WTC11 (cell line): Measurements from ENCODE around the gene AP4M1. TPM values are rescaled to one million over a fixed set of nuclear protein-coding genes. Genes with fewer than 3 reads are reported as not detected.

Experiments used
- CREM ChIP-seq: sonication (generic); formaldehyde crosslinking; IDR thresholded peaks from 2 replicates; pipeline ENCODE4 v1.8.1; 2022; ENCODE audit warnings: mild to moderate bottlenecking, missing genetic modification reagents, moderate library complexity
- EMX1 ChIP-seq: fragments of 250-450 bp; sonication (Bioruptor Pico); IDR thresholded peaks from 2 replicates; pipeline ENCODE4 v1.8.0; 2021; ENCODE audit warnings: mild to moderate bottlenecking
- FOXK1 ChIP-seq: sonication (generic); formaldehyde crosslinking; IDR thresholded peaks from 2 replicates; pipeline ENCODE4 v1.8.0; 2022; ENCODE audit warnings: mild to moderate bottlenecking, moderate library complexity, missing genetic modification reagents
- HMGA2 ChIP-seq: fragments of 250-450 bp; sonication (Bioruptor Pico); IDR thresholded peaks from 2 replicates; pipeline ENCODE4 v1.4.0; 2021; ENCODE audit warnings: mild to moderate bottlenecking, moderate library complexity
- IRF2 ChIP-seq: sonication (generic); formaldehyde crosslinking; IDR thresholded peaks from 2 replicates; pipeline ENCODE4 v1.8.0; 2022; ENCODE audit warnings: low read depth, missing genetic modification reagents, borderline replicate concordance
- JAZF1 ChIP-seq: fragments of 250-450 bp; sonication (Bioruptor Pico); IDR thresholded peaks from 2 replicates; pipeline ENCODE4 v1.9.0; 2021; ENCODE audit warnings: moderate library complexity, mild to moderate bottlenecking, inconsistent platforms
- MYBL2 ChIP-seq: sonication (generic); formaldehyde crosslinking; IDR thresholded peaks from 2 replicates; pipeline ENCODE4 v1.8.1; 2023; ENCODE audit warnings: mild to moderate bottlenecking, moderate library complexity, missing genetic modification reagents
- SOX15 ChIP-seq: fragments of 250-450 bp; sonication (Bioruptor Pico); IDR thresholded peaks from 2 replicates; pipeline ENCODE4 v1.9.0; 2021; ENCODE audit warnings: mild to moderate bottlenecking
- TP53 ChIP-seq: sonication (generic); formaldehyde crosslinking; IDR thresholded peaks from 2 replicates; pipeline ENCODE4 v1.8.1; 2023; ENCODE audit warnings: mild to moderate bottlenecking, missing genetic modification reagents
- USF1 ChIP-seq: sonication (generic); formaldehyde crosslinking; IDR thresholded peaks from 2 replicates; pipeline ENCODE4 v1.8.0; 2022; ENCODE audit warnings: mild to moderate bottlenecking, missing genetic modification reagents
- ZBTB21 ChIP-seq: sonication (generic); formaldehyde crosslinking; IDR thresholded peaks from 2 replicates; pipeline ENCODE4 v1.8.1; 2023; ENCODE audit warnings: mild to moderate bottlenecking, missing genetic modification reagents, borderline replicate concordance
- ZNF263 ChIP-seq: sonication (generic); formaldehyde crosslinking; IDR thresholded peaks from 2 replicates; pipeline ENCODE4 v1.8.1; 2022; ENCODE audit warnings: low read depth, mild to moderate bottlenecking, moderate library complexity, missing genetic modification reagents
- ZNF317 ChIP-seq: sonication (generic); formaldehyde crosslinking; IDR thresholded peaks from 2 replicates; pipeline ENCODE4 v1.8.1; 2023; ENCODE audit warnings: low read depth, mild to moderate bottlenecking, moderate library complexity, missing genetic modification reagents, borderline replicate concordance
- total RNA-seq: library from RNA; stranded (reverse); gene quantifications from 3 replicates; pipeline ENCODE4 v1.2.3, GENCODE V29; 2021
- TF ChIP-seq, protein P1 (sequence below): sonication (generic); formaldehyde crosslinking; IDR thresholded peaks from 2 replicates; pipeline ENCODE4 v1.8.0; 2022; ENCODE audit warnings: missing genetic modification reagents
- TF ChIP-seq, protein P2 (sequence below): sonication (generic); formaldehyde crosslinking; IDR thresholded peaks from 2 replicates; pipeline ENCODE4 v1.8.1; 2022; ENCODE audit warnings: low read depth, mild to moderate bottlenecking, moderate library complexity, missing genetic modification reagents, borderline replicate concordance
- TF ChIP-seq, protein P3 (sequence below): fragments of 250-450 bp; sonication (Bioruptor Pico); IDR thresholded peaks from 2 replicates; pipeline ENCODE4 v1.9.0; 2021; ENCODE audit warnings: mild to moderate bottlenecking
- TF ChIP-seq, protein P4 (sequence below): fragments of 250-450 bp; sonication (Bioruptor Pico); IDR thresholded peaks from 2 replicates; pipeline ENCODE4 v1.8.0; 2021; ENCODE audit warnings: mild to moderate bottlenecking
- TF ChIP-seq, protein P5 (sequence below): sonication (generic); formaldehyde crosslinking; IDR thresholded peaks from 2 replicates; pipeline ENCODE4 v1.8.0; 2023; ENCODE audit warnings: missing genetic modification reagents
- TF ChIP-seq, protein P6 (sequence below): sonication (generic); formaldehyde crosslinking; IDR thresholded peaks from 2 replicates; pipeline ENCODE4 v1.8.1; 2022; ENCODE audit warnings: missing genetic modification reagents, borderline replicate concordance
- TF ChIP-seq, protein P7 (sequence below): sonication (generic); formaldehyde crosslinking; IDR thresholded peaks from 2 replicates; pipeline ENCODE4 v1.8.0; 2023; ENCODE audit warnings: mild to moderate bottlenecking, missing genetic modification reagents
- TF ChIP-seq, protein P8 (sequence below): sonication (generic); formaldehyde crosslinking; IDR thresholded peaks from 2 replicates; pipeline ENCODE4 v1.8.1; 2022; ENCODE audit warnings: mild to moderate bottlenecking, moderate library complexity, missing genetic modification reagents

Gene AP4M1
- total RNA-seq, 1 experiment from 2014 or later = 18.0 TPM

- TF ChIP-seq, protein P1, sequence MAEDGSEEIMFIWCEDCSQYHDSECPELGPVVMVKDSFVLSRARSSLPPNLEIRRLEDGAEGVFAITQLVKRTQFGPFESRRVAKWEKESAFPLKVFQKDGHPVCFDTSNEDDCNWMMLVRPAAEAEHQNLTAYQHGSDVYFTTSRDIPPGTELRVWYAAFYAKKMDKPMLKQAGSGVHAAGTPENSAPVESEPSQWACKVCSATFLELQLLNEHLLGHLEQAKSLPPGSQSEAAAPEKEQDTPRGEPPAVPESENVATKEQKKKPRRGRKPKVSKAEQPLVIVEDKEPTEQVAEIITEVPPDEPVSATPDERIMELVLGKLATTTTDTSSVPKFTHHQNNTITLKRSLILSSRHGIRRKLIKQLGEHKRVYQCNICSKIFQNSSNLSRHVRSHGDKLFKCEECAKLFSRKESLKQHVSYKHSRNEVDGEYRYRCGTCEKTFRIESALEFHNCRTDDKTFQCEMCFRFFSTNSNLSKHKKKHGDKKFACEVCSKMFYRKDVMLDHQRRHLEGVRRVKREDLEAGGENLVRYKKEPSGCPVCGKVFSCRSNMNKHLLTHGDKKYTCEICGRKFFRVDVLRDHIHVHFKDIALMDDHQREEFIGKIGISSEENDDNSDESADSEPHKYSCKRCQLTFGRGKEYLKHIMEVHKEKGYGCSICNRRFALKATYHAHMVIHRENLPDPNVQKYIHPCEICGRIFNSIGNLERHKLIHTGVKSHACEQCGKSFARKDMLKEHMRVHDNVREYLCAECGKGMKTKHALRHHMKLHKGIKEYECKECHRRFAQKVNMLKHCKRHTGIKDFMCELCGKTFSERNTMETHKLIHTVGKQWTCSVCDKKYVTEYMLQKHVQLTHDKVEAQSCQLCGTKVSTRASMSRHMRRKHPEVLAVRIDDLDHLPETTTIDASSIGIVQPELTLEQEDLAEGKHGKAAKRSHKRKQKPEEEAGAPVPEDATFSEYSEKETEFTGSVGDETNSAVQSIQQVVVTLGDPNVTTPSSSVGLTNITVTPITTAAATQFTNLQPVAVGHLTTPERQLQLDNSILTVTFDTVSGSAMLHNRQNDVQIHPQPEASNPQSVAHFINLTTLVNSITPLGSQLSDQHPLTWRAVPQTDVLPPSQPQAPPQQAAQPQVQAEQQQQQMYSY (CRISPR knock-in tag) = no peak
- TF ChIP-seq USF1 (CRISPR knock-in tag) (peak; percentile 99), SOX15 (CRISPR knock-in tag) (no peak), JAZF1 (CRISPR knock-in tag) (no peak), ZBTB21 (CRISPR knock-in tag) (no peak), IRF2 (peak; percentile 28; the same call in 1 of the 2 replicates), TP53 (CRISPR knock-in tag) (no peak), ZNF263 (CRISPR knock-in tag) (no peak), CREM (CRISPR knock-in tag) (0 out of 2 replicates have a peak, but pooled peaks have one; percentile 51), EMX1 (CRISPR knock-in tag) (no peak), FOXK1 (CRISPR knock-in tag) (peak; percentile 53; the same call in 1 of the 2 replicates), MYBL2 (peak; percentile 82; the same call in 1 of the 2 replicates), HMGA2 (CRISPR knock-in tag) (no peak), ZNF317 (CRISPR knock-in tag) (no peak)
- TF ChIP-seq, protein P2, sequence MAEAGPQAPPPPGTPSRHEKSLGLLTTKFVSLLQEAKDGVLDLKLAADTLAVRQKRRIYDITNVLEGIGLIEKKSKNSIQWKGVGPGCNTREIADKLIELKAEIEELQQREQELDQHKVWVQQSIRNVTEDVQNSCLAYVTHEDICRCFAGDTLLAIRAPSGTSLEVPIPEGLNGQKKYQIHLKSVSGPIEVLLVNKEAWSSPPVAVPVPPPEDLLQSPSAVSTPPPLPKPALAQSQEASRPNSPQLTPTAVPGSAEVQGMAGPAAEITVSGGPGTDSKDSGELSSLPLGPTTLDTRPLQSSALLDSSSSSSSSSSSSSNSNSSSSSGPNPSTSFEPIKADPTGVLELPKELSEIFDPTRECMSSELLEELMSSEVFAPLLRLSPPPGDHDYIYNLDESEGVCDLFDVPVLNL = peak; percentile 95
- TF ChIP-seq, protein P3, sequence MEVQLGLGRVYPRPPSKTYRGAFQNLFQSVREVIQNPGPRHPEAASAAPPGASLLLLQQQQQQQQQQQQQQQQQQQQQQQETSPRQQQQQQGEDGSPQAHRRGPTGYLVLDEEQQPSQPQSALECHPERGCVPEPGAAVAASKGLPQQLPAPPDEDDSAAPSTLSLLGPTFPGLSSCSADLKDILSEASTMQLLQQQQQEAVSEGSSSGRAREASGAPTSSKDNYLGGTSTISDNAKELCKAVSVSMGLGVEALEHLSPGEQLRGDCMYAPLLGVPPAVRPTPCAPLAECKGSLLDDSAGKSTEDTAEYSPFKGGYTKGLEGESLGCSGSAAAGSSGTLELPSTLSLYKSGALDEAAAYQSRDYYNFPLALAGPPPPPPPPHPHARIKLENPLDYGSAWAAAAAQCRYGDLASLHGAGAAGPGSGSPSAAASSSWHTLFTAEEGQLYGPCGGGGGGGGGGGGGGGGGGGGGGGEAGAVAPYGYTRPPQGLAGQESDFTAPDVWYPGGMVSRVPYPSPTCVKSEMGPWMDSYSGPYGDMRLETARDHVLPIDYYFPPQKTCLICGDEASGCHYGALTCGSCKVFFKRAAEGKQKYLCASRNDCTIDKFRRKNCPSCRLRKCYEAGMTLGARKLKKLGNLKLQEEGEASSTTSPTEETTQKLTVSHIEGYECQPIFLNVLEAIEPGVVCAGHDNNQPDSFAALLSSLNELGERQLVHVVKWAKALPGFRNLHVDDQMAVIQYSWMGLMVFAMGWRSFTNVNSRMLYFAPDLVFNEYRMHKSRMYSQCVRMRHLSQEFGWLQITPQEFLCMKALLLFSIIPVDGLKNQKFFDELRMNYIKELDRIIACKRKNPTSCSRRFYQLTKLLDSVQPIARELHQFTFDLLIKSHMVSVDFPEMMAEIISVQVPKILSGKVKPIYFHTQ (CRISPR knock-in tag) = peak; percentile 79; the same call in 1 of the 2 replicates
- TF ChIP-seq, protein P4, sequence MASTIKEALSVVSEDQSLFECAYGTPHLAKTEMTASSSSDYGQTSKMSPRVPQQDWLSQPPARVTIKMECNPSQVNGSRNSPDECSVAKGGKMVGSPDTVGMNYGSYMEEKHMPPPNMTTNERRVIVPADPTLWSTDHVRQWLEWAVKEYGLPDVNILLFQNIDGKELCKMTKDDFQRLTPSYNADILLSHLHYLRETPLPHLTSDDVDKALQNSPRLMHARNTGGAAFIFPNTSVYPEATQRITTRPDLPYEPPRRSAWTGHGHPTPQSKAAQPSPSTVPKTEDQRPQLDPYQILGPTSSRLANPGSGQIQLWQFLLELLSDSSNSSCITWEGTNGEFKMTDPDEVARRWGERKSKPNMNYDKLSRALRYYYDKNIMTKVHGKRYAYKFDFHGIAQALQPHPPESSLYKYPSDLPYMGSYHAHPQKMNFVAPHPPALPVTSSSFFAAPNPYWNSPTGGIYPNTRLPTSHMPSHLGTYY (CRISPR knock-in tag) = no peak
- TF ChIP-seq, protein P5, sequence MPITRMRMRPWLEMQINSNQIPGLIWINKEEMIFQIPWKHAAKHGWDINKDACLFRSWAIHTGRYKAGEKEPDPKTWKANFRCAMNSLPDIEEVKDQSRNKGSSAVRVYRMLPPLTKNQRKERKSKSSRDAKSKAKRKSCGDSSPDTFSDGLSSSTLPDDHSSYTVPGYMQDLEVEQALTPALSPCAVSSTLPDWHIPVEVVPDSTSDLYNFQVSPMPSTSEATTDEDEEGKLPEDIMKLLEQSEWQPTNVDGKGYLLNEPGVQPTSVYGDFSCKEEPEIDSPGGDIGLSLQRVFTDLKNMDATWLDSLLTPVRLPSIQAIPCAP = peak; percentile 40; the same call in 1 of the 2 replicates
- TF ChIP-seq, protein P6, sequence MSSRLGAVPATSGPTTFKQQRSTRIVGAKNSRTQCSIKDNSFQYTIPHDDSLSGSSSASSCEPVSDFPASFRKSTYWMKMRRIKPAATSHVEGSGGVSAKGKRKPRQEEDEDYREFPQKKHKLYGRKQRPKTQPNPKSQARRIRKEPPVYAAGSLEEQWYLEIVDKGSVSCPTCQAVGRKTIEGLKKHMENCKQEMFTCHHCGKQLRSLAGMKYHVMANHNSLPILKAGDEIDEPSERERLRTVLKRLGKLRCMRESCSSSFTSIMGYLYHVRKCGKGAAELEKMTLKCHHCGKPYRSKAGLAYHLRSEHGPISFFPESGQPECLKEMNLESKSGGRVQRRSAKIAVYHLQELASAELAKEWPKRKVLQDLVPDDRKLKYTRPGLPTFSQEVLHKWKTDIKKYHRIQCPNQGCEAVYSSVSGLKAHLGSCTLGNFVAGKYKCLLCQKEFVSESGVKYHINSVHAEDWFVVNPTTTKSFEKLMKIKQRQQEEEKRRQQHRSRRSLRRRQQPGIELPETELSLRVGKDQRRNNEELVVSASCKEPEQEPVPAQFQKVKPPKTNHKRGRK (CRISPR knock-in tag) = no peak
- TF ChIP-seq, protein P7, sequence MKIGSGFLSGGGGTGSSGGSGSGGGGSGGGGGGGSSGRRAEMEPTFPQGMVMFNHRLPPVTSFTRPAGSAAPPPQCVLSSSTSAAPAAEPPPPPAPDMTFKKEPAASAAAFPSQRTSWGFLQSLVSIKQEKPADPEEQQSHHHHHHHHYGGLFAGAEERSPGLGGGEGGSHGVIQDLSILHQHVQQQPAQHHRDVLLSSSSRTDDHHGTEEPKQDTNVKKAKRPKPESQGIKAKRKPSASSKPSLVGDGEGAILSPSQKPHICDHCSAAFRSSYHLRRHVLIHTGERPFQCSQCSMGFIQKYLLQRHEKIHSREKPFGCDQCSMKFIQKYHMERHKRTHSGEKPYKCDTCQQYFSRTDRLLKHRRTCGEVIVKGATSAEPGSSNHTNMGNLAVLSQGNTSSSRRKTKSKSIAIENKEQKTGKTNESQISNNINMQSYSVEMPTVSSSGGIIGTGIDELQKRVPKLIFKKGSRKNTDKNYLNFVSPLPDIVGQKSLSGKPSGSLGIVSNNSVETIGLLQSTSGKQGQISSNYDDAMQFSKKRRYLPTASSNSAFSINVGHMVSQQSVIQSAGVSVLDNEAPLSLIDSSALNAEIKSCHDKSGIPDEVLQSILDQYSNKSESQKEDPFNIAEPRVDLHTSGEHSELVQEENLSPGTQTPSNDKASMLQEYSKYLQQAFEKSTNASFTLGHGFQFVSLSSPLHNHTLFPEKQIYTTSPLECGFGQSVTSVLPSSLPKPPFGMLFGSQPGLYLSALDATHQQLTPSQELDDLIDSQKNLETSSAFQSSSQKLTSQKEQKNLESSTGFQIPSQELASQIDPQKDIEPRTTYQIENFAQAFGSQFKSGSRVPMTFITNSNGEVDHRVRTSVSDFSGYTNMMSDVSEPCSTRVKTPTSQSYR (CRISPR knock-in tag) = no peak
- TF ChIP-seq, protein P8, sequence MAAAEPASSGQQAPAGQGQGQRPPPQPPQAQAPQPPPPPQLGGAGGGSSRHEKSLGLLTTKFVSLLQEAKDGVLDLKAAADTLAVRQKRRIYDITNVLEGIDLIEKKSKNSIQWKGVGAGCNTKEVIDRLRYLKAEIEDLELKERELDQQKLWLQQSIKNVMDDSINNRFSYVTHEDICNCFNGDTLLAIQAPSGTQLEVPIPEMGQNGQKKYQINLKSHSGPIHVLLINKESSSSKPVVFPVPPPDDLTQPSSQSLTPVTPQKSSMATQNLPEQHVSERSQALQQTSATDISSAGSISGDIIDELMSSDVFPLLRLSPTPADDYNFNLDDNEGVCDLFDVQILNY (CRISPR knock-in tag) = peak; percentile 99
These were observed at the start of gene AP4M1, which contains the start of gene MCM7 (continued) for GRCh38 chr7:100101016-100101862.
